Measurements from ENCODE around the gene MCM6.
"Not testable (repeated sequence)": the region's sequence is repeated elsewhere in the genome, so short reads cannot be mapped to it uniquely, and the experiment has no call there.

Gene MCM6

DNA sequence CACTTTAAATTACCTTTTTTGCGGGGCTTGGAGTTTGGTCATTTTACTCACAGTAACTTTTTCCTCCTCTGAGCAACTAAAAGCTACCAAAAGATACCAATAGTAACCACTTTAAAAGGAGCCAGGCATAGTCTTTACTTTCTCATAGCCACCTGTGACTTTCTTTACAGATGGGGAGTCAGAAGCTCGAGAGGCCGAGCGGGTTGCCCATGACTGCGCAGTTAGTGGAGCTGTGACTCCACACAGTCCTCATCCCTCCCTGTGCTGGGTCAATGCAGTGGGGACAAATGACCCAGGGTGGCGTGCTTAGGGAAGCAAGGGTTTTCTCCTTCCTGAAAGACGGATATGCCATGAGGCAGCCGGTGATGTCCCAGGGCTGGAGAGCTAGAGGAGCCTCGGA lies 51.1 kb downstream of the MCM6 start:
- Mint-ChIP-seq H3K27me3 (peaks cover 8% of the 10 kb centered on the region), H3K4me3 (no peak overlapping the region), H3K36me3 (peaks cover 11% of the 10 kb centered on the region), H3K9me3 (peaks cover 15% of the 10 kb centered on the region), H3K4me1 (peaks cover 26% of the 10 kb centered on the region), H3K27ac (no peak overlapping the region)
- CTCF ChIA-PET, result interaction anchor here (0.7 to 1.4 kb wide), 2 partner anchors 27 to 559 kb away, joined by 3 read pairs; no protein-coding TSS in a partner anchor
- DNase-seq, result no peak

DNA sequence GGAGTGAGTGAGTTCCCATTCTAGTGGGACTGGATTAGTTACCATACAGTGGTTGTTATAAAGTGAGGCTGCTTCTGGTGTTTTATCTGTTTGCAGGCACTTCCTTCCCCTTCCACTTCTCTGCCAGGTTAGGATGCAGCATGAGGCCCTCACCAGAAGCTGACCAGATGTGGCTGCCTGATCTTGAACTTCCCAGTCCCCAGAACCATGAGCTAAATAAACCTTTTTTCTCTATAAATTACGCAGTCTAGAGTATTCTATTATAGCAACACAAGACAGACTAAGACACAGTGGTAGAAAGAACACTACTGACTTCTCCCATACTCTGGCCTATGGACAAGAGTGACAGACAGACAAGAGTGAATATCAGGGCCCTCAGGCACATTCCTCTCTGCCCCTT lies 53.4 kb downstream of the MCM6 start:
- Mint-ChIP-seq H3K4me1 (peaks cover 38% of the 10 kb centered on the region), H3K9me3 (peaks cover 15% of the 10 kb centered on the region), H3K4me3 (no peak overlapping the region), H3K27ac (no peak overlapping the region), H3K27me3 (peaks cover 3% of the 10 kb centered on the region), H3K36me3 (peaks cover 11% of the 10 kb centered on the region)
- no peak for DNase-seq
- CTCF ChIA-PET, result no interaction called here

DNA sequence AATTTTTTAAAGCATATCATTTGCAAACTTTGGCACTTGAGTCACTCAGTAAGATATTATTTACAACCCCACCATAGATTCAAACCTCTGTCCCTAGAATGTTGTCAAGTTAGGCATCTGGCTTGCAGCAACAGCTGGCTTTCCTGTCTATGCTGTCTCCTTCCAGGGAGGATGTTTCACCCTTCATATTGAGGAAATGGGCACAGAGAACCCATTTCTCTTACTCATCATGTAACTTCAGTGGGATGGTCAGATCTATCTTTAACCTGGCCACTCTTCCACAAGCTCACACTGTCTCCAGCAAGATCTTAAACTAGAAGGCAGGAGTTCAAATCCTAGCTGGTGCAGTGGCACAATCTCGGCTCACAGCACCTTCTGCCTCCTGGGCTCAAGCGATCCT lies 55.1 kb downstream of the MCM6 start:
- peaks cover 38% of the 10 kb centered on the region for H3K4me1 Mint-ChIP-seq
- DNase-seq, result no peak
- peaks cover 15% of the 10 kb centered on the region for H3K9me3 Mint-ChIP-seq
- H3K4me3 Mint-ChIP-seq, result no peak overlapping the region
- CTCF ChIA-PET, result interaction anchor here (1.3 to 1.5 kb wide), 2 partner anchors 21 to 24 kb away, joined by 4 read pairs; no protein-coding TSS in a partner anchor
- H3K27me3 Mint-ChIP-seq, result peaks cover 3% of the 10 kb centered on the region
- peak overlapping the region; percentile 70 for H3K27ac Mint-ChIP-seq
- H3K36me3 Mint-ChIP-seq, result peaks cover 11% of the 10 kb centered on the region

DNA sequence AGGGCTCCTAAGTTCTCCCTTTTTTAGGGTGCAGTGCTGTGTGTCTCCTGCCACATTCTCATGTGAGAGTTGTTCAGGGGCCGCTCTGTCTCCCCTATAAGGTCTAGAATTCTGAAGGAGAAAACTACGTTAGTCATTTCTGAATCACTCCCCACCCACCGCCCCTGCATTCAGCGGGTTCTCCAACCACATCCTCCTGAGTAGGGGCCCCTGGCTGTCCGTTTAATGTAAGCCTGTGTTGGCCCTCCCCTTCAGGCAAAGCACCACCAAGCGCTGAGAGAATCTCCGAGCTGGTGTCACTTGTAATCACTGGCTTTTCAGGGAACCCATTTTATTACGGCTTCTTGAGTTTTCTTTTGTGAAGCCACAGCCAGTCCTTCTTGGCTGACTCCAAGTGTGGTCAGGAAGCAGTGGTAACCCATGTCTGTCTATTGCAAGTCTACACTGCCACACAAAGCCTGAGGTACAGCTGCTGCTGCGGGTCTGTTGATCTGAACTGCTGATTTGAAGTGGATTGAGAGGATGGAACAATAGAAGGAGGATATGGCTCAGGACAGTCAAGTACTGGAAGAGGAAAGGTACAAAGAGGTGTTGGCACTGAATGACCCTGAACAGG lies 56.1 kb downstream of the MCM6 start:
- H3K4me3 Mint-ChIP-seq, result peak overlapping the region; percentile 34
- peak overlapping the region; percentile 79 for H3K27ac Mint-ChIP-seq
- peak; percentile 86 for DNase-seq

DNA sequence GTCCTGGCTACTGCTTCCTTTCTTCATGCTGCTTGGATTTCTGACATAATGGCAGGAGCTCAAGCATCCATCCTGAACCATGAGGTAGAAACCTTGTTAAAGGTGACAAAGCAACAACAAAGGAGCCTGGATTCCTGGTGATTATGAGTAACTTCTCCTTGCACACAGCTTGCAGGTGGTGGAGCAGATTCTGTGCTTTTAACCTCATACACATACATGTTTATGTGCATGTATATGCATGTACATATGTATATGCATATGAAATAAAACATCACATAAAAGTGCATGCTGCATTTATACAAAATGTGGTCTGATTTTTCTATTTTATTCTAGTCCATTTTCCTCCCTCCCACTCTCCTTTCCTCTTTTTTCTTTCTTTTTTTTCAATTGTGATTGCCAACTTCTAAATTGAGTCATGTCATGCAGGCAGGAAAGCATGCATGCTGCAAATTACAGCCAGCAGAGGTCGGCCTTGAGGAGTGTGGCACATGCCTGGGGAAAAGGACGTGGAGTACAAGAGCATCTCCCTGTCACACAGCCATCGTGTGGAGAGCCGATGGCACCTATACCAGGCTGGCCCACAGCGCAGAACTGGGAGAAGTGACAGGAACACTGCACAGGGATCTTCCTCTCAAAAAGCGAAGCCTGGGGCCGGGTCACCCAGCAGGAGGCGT lies 57.2 kb downstream of the MCM6 start:
- H3K4me3 Mint-ChIP-seq, result no peak overlapping the region
- peaks cover 15% of the 10 kb centered on the region for H3K9me3 Mint-ChIP-seq

More for the DNA sequence above, 56.1 kb downstream of the MCM6 start:
- H3K36me3 Mint-ChIP-seq, result peaks cover 11% of the 10 kb centered on the region
- H3K27me3 Mint-ChIP-seq, result peaks cover 3% of the 10 kb centered on the region
- peaks cover 32% of the 10 kb centered on the region for H3K4me1 Mint-ChIP-seq
- CTCF ChIA-PET, result interaction anchor here (0.6 to 1.3 kb wide), 7 partner anchors 12 to 565 kb away, joined by 3 to 7 read pairs (median 4); partner anchors contain the start of gene MCM6
- H3K9me3 Mint-ChIP-seq, result peaks cover 15% of the 10 kb centered on the region

DNA sequence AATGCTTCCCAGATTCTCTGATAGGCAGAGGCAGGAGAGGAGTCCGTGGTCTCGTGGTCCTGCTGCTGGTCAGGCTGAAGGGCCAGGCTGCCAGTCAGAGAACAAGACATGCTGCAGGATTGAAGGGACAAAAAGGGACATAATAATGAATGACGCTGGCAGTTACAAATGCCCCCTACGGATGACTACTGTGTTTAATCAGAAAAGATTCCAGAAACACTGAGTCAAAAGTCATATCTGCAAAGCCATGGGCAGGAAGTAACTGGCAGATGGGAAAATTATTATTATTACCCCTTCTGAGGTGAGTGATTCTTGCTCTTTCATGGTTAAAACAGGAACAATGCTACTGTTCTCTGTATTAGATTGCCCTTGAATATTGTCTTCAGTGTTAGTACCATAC lies 58.3 kb downstream of the MCM6 start:
- Mint-ChIP-seq H3K27ac (no peak overlapping the region), H3K4me3 (no peak overlapping the region), H3K9me3 (peaks cover 8% of the 10 kb centered on the region), H3K4me1 (peaks cover 30% of the 10 kb centered on the region), H3K27me3 (no peaks in the 10 kb centered on the region), H3K36me3 (peaks cover 7% of the 10 kb centered on the region)
- CTCF ChIA-PET, result interaction anchor here (1.1 to 1.6 kb wide), 2 partner anchors 17 to 567 kb away, joined by 3 to 5 read pairs; no protein-coding TSS in a partner anchor
- DNase-seq, result no peak

More for the DNA sequence above, 57.2 kb downstream of the MCM6 start:
- DNase-seq, result peak; percentile 64
- CTCF ChIA-PET, result interaction anchor here (0.8 to 1.6 kb wide), 5 partner anchors 18 to 566 kb away, joined by 3 to 10 read pairs (median 5); no protein-coding TSS in a partner anchor
- Mint-ChIP-seq H3K4me1 (peaks cover 30% of the 10 kb centered on the region), H3K27ac (peak overlapping the region; percentile 13), H3K36me3 (peaks cover 11% of the 10 kb centered on the region), H3K27me3 (peaks cover 3% of the 10 kb centered on the region)

DNA sequence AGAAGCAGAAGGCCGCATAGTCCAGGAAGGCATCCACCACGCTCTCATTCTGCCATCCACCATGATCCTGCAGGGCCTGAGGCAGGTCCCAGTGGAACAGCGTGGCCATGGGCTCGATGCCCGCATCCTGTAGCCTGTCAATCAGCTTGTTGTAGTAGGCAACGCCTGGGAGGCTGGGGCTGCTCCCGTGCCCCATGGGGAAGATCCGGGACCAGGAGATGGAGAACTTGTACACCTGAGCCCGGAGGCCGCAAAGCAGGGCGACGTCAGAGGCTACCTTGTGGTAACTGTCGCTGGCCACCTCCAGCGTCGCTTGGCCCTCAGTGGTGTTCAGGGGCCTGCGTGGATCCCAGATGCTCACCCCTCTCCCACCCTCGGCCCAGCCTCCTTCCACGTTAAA lies 58.8 kb downstream of the MCM6 start:
- Mint-ChIP-seq H3K4me1 (peaks cover 30% of the 10 kb centered on the region), H3K27me3 (peaks cover 3% of the 10 kb centered on the region), H3K4me3 (no peak overlapping the region), H3K9me3 (peaks cover 4% of the 10 kb centered on the region), H3K36me3 (peaks cover 3% of the 10 kb centered on the region), H3K27ac (no peak overlapping the region)
- DNase-seq, result no peak
- CTCF ChIA-PET, result interaction anchor here (2.4 kb wide), 1 partner anchor 12 kb away, joined by 11 read pairs; no protein-coding TSS in a partner anchor

DNA sequence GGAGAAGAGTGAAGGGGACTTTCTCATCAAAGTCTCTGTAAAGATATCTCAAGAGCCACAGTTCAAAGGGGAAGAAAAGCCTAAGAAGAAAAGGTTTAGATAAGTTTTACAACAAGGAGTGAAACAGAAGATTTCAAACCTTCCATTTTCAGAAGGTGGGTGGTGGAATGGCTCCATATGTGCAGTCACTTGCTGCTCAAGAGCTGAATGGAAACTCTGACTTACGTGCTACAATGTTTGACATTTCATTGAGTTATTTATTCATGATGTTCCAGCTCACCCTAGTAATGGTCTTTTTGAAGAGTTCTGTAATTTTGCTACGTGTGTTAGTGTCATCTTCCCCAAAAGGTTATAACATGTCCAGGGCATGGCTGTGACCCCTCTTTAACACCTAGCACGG lies 61.0 kb downstream of the MCM6 start:
- H3K36me3 Mint-ChIP-seq, result no peaks in the 10 kb centered on the region

DNA sequence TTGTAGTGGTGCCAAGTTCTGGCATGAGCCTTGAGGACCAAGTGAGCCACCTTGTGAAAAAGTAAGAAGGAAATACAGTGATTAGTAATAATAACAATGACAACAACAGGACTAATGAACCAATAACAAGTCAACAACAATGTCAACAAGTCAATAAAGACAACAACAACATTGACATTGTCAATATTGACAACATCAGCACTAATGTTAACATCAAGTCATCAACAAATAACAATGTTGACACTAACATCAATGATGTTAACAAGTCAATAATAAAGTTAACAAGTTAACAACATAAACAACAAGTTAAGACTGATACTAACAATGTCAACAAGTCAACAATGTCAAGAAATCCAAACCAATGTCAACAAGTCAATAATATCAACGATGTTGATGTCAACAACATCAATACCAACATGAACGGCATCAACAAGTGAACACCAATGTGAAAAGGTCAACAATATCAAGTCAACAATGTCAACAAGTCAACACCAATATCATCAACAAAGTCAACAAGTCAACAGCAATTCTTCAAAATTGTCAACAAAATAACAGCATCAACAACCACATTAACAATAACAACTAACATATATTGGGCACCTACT lies 63.2 kb downstream of the MCM6 start:
- Mint-ChIP-seq H3K27ac (no peak overlapping the region), H3K4me1 (no peaks in the 10 kb centered on the region), H3K9me3 (peaks cover 3% of the 10 kb centered on the region), H3K36me3 (no peaks in the 10 kb centered on the region), H3K4me3 (no peak overlapping the region), H3K27me3 (peaks cover 6% of the 10 kb centered on the region)
- CTCF ChIA-PET, result interaction anchor here (2.4 kb wide), 1 partner anchor 15 kb away, joined by 10 read pairs; no protein-coding TSS in a partner anchor
- DNase-seq, result no peak

More for the DNA sequence above, 61.0 kb downstream of the MCM6 start:
- DNase-seq, result no peak
- Mint-ChIP-seq H3K9me3 (peaks cover 3% of the 10 kb centered on the region), H3K4me3 (no peak overlapping the region), H3K27ac (no peak overlapping the region), H3K4me1 (peaks cover 14% of the 10 kb centered on the region), H3K27me3 (peaks cover 6% of the 10 kb centered on the region)
- CTCF ChIA-PET, result interaction anchor here (1.0 to 2.4 kb wide), 4 partner anchors 10 to 569 kb away, joined by 3 to 11 read pairs (median 5); no protein-coding TSS in a partner anchor

DNA sequence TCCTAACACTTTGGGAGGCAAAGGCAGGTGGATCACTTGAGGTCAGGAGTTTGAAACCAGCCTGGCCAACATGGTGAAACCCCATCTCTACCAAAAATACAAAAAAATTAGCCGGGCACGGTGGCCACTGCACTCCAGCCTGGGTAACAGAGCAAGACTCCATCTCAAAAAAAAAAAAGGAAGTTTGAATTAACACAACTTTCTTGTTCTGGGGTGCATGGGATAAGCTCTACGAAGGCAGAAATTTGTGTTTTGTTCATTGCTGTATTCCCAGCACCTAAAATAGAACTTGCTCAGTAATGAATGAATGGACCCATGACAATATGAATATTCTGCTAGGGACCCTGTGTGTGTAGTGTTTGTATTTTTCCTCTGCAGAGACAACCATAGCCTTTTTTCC lies 68.4 kb downstream of the MCM6 start:
- H3K27me3 Mint-ChIP-seq, H3K9me3 Mint-ChIP-seq, H3K36me3 Mint-ChIP-seq, H3K4me1 Mint-ChIP-seq, H3K27ac Mint-ChIP-seq, DNase-seq, H3K4me3 Mint-ChIP-seq: not testable (repeated sequence)
- CTCF ChIA-PET, result interaction anchor here (1.4 to 3.8 kb wide), 2 partner anchors 10 to 12 kb away, joined by 3 to 21 read pairs; no protein-coding TSS in a partner anchor

DNA sequence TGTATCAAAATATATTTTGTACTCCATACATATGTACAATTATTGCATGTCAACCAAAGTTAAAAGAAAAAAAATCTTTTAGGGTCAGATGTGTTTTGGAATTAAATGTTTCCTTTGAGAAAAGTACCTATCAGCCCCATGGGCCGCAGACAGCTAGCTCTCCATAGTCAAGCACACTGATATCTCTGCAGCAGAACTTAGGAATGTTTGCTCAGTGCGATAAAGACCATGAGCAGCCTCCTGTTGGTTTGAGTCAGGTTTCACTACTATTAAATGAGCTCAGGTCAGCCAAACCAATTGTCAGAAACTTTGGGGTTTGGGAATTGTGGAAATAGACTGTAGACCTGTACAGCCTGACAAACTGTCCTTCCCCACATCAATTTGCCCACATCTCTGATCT lies 73.0 kb downstream of the MCM6 start:
- H3K4me3 Mint-ChIP-seq, result no peak overlapping the region
- H3K27me3 Mint-ChIP-seq, result no peaks in the 10 kb centered on the region
- H3K4me1 Mint-ChIP-seq, result no peaks in the 10 kb centered on the region
- H3K27ac Mint-ChIP-seq, result no peak overlapping the region
- CTCF ChIA-PET, result interaction anchor here (1.2 kb wide), 1 partner anchor 19 kb away, joined by 3 read pairs; no protein-coding TSS in a partner anchor
- H3K9me3 Mint-ChIP-seq, result peaks cover 27% of the 10 kb centered on the region
- no peak for DNase-seq
- peaks cover 5% of the 10 kb centered on the region for H3K36me3 Mint-ChIP-seq

DNA sequence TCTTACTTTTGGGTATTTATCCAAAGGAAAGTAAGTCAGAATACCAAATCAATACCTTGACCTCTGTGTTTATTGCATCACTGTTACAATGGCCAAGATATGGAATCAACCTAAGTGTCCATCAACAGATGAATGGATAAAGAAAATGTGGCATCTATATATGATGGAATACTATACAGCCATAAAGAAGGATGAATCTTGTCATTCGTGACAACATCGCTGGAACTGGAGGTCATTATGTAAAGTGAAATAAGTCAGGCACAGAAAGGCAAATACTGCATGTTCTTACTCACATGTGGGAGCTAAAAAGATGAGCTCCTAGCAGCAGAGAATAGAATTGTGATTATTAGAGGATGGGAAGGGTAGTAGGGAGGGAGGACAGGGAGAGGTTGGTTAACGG lies 73.9 kb downstream of the MCM6 start:
- CTCF ChIA-PET, result no interaction called here
- H3K27me3 Mint-ChIP-seq, result no peaks in the 10 kb centered on the region
- peaks cover 27% of the 10 kb centered on the region for H3K9me3 Mint-ChIP-seq
- no peaks in the 10 kb centered on the region for H3K4me1 Mint-ChIP-seq
- no peak for DNase-seq
- H3K27ac Mint-ChIP-seq, result no peak overlapping the region
- no peak overlapping the region for H3K4me3 Mint-ChIP-seq
- peaks cover 5% of the 10 kb centered on the region for H3K36me3 Mint-ChIP-seq

DNA sequence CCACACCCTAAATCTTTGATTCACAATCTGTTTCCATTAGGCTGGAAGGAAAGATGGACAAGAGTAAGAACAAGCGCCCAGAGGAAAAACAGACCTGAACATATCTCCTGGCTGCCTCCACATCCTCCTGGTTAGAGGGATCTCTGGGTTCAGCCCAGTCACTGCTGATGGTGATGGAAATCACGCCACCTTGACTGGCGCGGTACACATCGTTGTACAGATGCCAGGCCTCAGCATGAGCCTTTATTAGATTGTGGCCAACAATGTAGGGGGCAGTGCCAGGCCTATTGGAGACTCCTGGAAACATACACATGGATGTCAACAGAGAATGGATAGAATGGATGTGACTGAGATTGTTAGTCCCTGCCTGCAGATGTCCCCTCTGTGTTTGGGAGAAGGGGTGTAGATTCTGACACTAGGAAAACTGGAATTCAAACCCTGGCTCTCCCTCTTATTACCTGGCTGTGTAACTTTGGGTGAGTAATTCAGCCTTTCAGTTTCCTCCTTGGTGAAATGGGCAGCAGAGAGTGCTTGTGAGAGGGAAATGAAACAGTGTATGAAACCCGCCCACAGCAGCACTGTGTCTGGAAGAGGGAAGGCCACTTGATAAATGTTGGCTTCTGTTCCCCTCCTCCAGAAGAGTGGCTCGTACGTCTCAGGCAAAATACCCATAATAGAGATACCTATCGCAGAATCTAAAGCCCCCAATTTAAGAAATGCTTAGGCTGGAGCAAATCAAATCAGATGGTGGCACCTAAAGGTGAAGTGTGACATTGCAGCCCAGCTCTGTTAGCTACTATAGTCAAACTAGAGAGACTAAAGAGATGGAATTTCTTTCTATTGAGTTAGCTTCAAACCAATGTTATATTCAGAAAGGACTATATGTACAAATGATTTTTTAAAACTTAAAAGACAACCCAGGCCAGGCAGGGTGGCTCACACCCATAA lies 75.5 kb downstream of the MCM6 start:
- no peak for DNase-seq
- Mint-ChIP-seq H3K27ac (no peak overlapping the region), H3K9me3 (peaks cover 27% of the 10 kb centered on the region), H3K4me3 (no peak overlapping the region), H3K4me1 (no peaks in the 10 kb centered on the region), H3K27me3 (no peaks in the 10 kb centered on the region), H3K36me3 (peaks cover 5% of the 10 kb centered on the region)
- CTCF ChIA-PET, result interaction anchor here (0.8 to 1.3 kb wide), 4 partner anchors 13 to 812 kb away, joined by 3 to 4 read pairs (median 4); no protein-coding TSS in a partner anchor
